PFSK-1 (cell line): ENCODE results near the gene SORL1.

Source experiments
- POLR2AphosphoS5 ChIP-seq: IDR thresholded peaks from 2 replicates; pipeline ENCODE4 v1.6.1; 2012; ENCODE audit warnings: low read depth, mild to moderate bottlenecking, control low read depth, low read length, moderate library complexity
- SIN3A ChIP-seq: IDR thresholded peaks from 2 replicates; pipeline ENCODE4 v1.6.1; 2012; ENCODE audit warnings: mild to moderate bottlenecking, low read length, moderate library complexity, borderline replicate concordance; ENCODE audit not compliant: insufficient read depth
- TAF1 ChIP-seq: IDR thresholded peaks from 2 replicates; pipeline ENCODE4 v1.6.1; 2012; ENCODE audit warnings: low read length, control low read depth, borderline replicate concordance; ENCODE audit not compliant: insufficient read depth
- TF ChIP-seq, protein P1 (sequence below), 2 experiments: IDR thresholded peaks; 2 replicates each; pipeline versions ENCODE4 v1.6.1 to v1.8.0; 2011 to 2012; ENCODE audit warnings: low read depth in 2 of 2, low read length in 2 of 2, control low read depth in 1 of 2, inconsistent platforms in 1 of 2, mild to moderate bottlenecking in 1 of 2, moderate library complexity in 1 of 2; ENCODE audit not compliant: insufficient read depth in 1 of 2

- TF ChIP-seq POLR2AphosphoS5 (no peak), TAF1 (no peak), SIN3A (no peak)
- TF ChIP-seq, protein P1, sequence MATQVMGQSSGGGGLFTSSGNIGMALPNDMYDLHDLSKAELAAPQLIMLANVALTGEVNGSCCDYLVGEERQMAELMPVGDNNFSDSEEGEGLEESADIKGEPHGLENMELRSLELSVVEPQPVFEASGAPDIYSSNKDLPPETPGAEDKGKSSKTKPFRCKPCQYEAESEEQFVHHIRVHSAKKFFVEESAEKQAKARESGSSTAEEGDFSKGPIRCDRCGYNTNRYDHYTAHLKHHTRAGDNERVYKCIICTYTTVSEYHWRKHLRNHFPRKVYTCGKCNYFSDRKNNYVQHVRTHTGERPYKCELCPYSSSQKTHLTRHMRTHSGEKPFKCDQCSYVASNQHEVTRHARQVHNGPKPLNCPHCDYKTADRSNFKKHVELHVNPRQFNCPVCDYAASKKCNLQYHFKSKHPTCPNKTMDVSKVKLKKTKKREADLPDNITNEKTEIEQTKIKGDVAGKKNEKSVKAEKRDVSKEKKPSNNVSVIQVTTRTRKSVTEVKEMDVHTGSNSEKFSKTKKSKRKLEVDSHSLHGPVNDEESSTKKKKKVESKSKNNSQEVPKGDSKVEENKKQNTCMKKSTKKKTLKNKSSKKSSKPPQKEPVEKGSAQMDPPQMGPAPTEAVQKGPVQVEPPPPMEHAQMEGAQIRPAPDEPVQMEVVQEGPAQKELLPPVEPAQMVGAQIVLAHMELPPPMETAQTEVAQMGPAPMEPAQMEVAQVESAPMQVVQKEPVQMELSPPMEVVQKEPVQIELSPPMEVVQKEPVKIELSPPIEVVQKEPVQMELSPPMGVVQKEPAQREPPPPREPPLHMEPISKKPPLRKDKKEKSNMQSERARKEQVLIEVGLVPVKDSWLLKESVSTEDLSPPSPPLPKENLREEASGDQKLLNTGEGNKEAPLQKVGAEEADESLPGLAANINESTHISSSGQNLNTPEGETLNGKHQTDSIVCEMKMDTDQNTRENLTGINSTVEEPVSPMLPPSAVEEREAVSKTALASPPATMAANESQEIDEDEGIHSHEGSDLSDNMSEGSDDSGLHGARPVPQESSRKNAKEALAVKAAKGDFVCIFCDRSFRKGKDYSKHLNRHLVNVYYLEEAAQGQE (IDR thresholded peaks at IDR 0.05; ENCODE audit: insufficient read depth in 1 of 2, low read depth in 2 of 2, low read length in 2 of 2): no peak
Observed at GRCh38 chr11:121448431-121448941, 3.6 kb upstream of the SORL1 start.
